ENCODE data around the gene HLA-DPB1. TPM values are rescaled to one million over a fixed set of nuclear protein-coding genes. Genes with fewer than 3 reads are reported as not detected.

HLA-DPB1 gene
- total RNA-seq, 1 donor from 2014 or later: 13.5 TPM

- TF ChIP-seq CTCF (IDR thresholded peaks at IDR 0.05; ENCODE audit: unreplicated experiment): no peak
- Mint-ChIP-seq H3K4me3 (ENCODE audit: low read depth) (peak overlapping the region; percentile 24), H3K9me3 (ENCODE audit: low read depth) (no peaks in the 10 kb centered on the region), H3K27ac (no peak overlapping the region), H3K36me3 (ENCODE audit: insufficient read depth) (peaks cover 2% of the 10 kb centered on the region), H3K4me1 (ENCODE audit: low read depth) (peaks cover 13% of the 10 kb centered on the region), H3K27me3 (peaks cover 19% of the 10 kb centered on the region)
- DNase-seq (ENCODE audit: low spot score, unreplicated experiment): no peak
These were observed 3.2 kb downstream of the HLA-DPB1 start for GRCh38 chr6:33078919-33079521.

- Mint-ChIP-seq H3K27ac (no peak overlapping the region), H3K36me3 (ENCODE audit: insufficient read depth) (peaks cover 2% of the 10 kb centered on the region), H3K27me3 (peaks cover 19% of the 10 kb centered on the region), H3K4me3 (ENCODE audit: low read depth) (peak overlapping the region; percentile 77), H3K4me1 (ENCODE audit: low read depth) (peaks cover 13% of the 10 kb centered on the region), H3K9me3 (ENCODE audit: low read depth) (no peaks in the 10 kb centered on the region)
- TF ChIP-seq CTCF (IDR thresholded peaks at IDR 0.05; ENCODE audit: unreplicated experiment): no peak
- no peak for DNase-seq (ENCODE audit: low spot score, unreplicated experiment)
These were observed 3.8 kb downstream of the HLA-DPB1 start for GRCh38 chr6:33079580-33079979.

GRCh38 chr6:33080127-33081089 is 4.6 kb downstream of the HLA-DPB1 start:
- Mint-ChIP-seq H3K27ac (peak overlapping the region; percentile 91), H3K27me3 (peaks cover 19% of the 10 kb centered on the region), H3K9me3 (ENCODE audit: low read depth) (no peaks in the 10 kb centered on the region), H3K4me3 (ENCODE audit: low read depth) (peak overlapping the region; percentile 77), H3K4me1 (ENCODE audit: low read depth) (peaks cover 13% of the 10 kb centered on the region), H3K36me3 (ENCODE audit: insufficient read depth) (peaks cover 2% of the 10 kb centered on the region)
- DNase-seq (ENCODE audit: low spot score, unreplicated experiment): peak; percentile 21
- no peak for TF ChIP-seq CTCF (IDR thresholded peaks at IDR 0.05; ENCODE audit: unreplicated experiment)

- no peak for TF ChIP-seq CTCF (IDR thresholded peaks at IDR 0.05; ENCODE audit: unreplicated experiment)
- Mint-ChIP-seq H3K4me1 (ENCODE audit: low read depth) (peaks cover 13% of the 10 kb centered on the region), H3K9me3 (ENCODE audit: low read depth) (no peaks in the 10 kb centered on the region), H3K4me3 (ENCODE audit: low read depth) (peak overlapping the region; percentile 77), H3K36me3 (ENCODE audit: insufficient read depth) (peaks cover 2% of the 10 kb centered on the region), H3K27me3 (peaks cover 19% of the 10 kb centered on the region), H3K27ac (peak overlapping the region; percentile 91)
- no peak for DNase-seq (ENCODE audit: low spot score, unreplicated experiment)
These were observed 5.5 kb downstream of the HLA-DPB1 start for GRCh38 chr6:33081098-33081824.

GRCh38 chr6:33082702-33083101 is 6.9 kb downstream of the HLA-DPB1 start:
- peaks cover 13% of the 10 kb centered on the region for H3K4me1 Mint-ChIP-seq (ENCODE audit: low read depth)
- no peak for DNase-seq (ENCODE audit: low spot score, unreplicated experiment)
- no peaks in the 10 kb centered on the region for H3K9me3 Mint-ChIP-seq (ENCODE audit: low read depth)
- peaks cover 16% of the 10 kb centered on the region for H3K27me3 Mint-ChIP-seq
- H3K4me3 Mint-ChIP-seq (ENCODE audit: low read depth): peak overlapping the region; percentile 17
- TF ChIP-seq CTCF (IDR thresholded peaks at IDR 0.05; ENCODE audit: unreplicated experiment): peak; percentile 59
- peaks cover 4% of the 10 kb centered on the region for H3K36me3 Mint-ChIP-seq (ENCODE audit: insufficient read depth)
- no peak overlapping the region for H3K27ac Mint-ChIP-seq

Data from progenitor cell of endocrine pancreas (in vitro differentiated cells).